WTC11 (cell line): Measurements from ENCODE around the gene PACSIN3.

Experiments used
- HMGA2 ChIP-seq: fragments of 250-450 bp; sonication (Bioruptor Pico); IDR thresholded peaks from 2 replicates; pipeline ENCODE4 v1.4.0; 2021; ENCODE audit warnings: mild to moderate bottlenecking, moderate library complexity
- SP1 ChIP-seq: sonication (generic); formaldehyde crosslinking; conservative IDR thresholded peaks from 2 replicates; pipeline ENCODE4 v1.8.1; 2022; ENCODE audit warnings: missing genetic modification reagents
- ZNF232 ChIP-seq: sonication (generic); formaldehyde crosslinking; IDR thresholded peaks from 2 replicates; pipeline ENCODE4 v1.8.0; 2022; ENCODE audit warnings: mild to moderate bottlenecking, missing genetic modification reagents
- TF ChIP-seq, protein P1 (sequence below): fragments of 200-600 bp; IDR thresholded peaks from 2 replicates; pipeline ENCODE4 v1.8.0; 2022; ENCODE audit warnings: antibody characterized with exemption
- TF ChIP-seq, protein P2 (sequence below): sonication (generic); formaldehyde crosslinking; IDR thresholded peaks from 2 replicates; pipeline ENCODE4 v1.8.1; 2023; ENCODE audit warnings: mild to moderate bottlenecking, moderate library complexity, missing genetic modification reagents
- TF ChIP-seq, protein P3 (sequence below): sonication (generic); formaldehyde crosslinking; IDR thresholded peaks from 2 replicates; pipeline ENCODE4 v1.8.1; 2022; ENCODE audit warnings: mild to moderate bottlenecking, moderate library complexity, missing genetic modification reagents
- TF ChIP-seq, protein P4 (sequence below): sonication (generic); formaldehyde crosslinking; IDR thresholded peaks from 2 replicates; pipeline ENCODE4 v1.8.0; 2022; ENCODE audit warnings: mild to moderate bottlenecking, missing genetic modification reagents
- TF ChIP-seq, protein P5 (sequence below): sonication (generic); formaldehyde crosslinking; IDR thresholded peaks from 2 replicates; pipeline ENCODE4 v1.8.0; 2022; ENCODE audit warnings: missing genetic modification reagents

DNA sequence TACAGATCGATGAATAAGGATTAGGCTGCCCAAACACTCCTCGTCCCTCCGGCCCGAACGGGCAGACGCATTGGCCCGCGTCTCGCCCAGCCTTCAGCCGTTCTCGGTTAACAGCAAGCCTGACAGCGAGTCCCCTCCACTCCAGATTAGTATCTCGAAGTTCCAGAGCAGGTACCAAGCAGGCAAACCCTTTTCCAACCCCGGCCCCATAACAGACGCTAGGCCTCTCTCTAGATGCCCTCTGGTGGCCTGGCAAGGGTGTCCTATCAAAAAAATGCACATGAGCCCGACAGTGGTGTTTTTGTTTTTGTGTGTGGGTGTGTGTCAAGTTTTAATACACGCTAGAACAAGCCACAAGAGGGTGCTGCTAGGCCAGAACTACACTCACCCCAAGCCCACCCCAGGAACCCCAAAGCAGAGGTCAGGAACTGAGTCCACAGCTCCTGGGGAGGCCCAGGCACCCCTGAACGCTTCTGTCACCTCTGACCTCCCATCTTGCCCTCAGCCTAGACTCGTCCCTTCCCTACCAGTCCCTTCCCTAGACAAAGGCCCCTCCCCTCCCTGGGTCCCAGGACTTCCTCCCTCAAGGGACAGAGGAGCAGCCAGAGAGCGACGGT is 8.9 kb downstream of the PACSIN3 start:
- TF ChIP-seq, protein P1, sequence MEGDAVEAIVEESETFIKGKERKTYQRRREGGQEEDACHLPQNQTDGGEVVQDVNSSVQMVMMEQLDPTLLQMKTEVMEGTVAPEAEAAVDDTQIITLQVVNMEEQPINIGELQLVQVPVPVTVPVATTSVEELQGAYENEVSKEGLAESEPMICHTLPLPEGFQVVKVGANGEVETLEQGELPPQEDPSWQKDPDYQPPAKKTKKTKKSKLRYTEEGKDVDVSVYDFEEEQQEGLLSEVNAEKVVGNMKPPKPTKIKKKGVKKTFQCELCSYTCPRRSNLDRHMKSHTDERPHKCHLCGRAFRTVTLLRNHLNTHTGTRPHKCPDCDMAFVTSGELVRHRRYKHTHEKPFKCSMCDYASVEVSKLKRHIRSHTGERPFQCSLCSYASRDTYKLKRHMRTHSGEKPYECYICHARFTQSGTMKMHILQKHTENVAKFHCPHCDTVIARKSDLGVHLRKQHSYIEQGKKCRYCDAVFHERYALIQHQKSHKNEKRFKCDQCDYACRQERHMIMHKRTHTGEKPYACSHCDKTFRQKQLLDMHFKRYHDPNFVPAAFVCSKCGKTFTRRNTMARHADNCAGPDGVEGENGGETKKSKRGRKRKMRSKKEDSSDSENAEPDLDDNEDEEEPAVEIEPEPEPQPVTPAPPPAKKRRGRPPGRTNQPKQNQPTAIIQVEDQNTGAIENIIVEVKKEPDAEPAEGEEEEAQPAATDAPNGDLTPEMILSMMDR: no peak
- TF ChIP-seq HMGA2: no peak
- no peak for TF ChIP-seq ZNF232 (CRISPR knock-in tag)
- TF ChIP-seq SP1 (CRISPR knock-in tag): no peak
- TF ChIP-seq, protein P2, sequence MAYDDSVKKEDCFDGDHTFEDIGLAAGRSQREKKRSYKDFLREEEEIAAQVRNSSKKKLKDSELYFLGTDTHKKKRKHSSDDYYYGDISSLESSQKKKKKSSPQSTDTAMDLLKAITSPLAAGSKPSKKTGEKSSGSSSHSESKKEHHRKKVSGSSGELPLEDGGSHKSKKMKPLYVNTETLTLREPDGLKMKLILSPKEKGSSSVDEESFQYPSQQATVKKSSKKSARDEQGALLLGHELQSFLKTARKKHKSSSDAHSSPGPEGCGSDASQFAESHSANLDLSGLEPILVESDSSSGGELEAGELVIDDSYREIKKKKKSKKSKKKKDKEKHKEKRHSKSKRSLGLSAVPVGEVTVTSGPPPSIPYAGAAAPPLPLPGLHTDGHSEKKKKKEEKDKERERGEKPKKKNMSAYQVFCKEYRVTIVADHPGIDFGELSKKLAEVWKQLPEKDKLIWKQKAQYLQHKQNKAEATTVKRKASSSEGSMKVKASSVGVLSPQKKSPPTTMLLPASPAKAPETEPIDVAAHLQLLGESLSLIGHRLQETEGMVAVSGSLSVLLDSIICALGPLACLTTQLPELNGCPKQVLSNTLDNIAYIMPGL (CRISPR knock-in tag): no peak; the same call in 1 of the 2 replicates
- TF ChIP-seq, protein P3, sequence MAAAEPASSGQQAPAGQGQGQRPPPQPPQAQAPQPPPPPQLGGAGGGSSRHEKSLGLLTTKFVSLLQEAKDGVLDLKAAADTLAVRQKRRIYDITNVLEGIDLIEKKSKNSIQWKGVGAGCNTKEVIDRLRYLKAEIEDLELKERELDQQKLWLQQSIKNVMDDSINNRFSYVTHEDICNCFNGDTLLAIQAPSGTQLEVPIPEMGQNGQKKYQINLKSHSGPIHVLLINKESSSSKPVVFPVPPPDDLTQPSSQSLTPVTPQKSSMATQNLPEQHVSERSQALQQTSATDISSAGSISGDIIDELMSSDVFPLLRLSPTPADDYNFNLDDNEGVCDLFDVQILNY (CRISPR knock-in tag): 0 out of 2 replicates have a peak, but pooled peaks have one; percentile 1
- TF ChIP-seq, protein P4, sequence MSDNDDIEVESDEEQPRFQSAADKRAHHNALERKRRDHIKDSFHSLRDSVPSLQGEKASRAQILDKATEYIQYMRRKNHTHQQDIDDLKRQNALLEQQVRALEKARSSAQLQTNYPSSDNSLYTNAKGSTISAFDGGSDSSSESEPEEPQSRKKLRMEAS: peak; percentile 29; the same call in 1 of the 2 replicates
- TF ChIP-seq, protein P5, sequence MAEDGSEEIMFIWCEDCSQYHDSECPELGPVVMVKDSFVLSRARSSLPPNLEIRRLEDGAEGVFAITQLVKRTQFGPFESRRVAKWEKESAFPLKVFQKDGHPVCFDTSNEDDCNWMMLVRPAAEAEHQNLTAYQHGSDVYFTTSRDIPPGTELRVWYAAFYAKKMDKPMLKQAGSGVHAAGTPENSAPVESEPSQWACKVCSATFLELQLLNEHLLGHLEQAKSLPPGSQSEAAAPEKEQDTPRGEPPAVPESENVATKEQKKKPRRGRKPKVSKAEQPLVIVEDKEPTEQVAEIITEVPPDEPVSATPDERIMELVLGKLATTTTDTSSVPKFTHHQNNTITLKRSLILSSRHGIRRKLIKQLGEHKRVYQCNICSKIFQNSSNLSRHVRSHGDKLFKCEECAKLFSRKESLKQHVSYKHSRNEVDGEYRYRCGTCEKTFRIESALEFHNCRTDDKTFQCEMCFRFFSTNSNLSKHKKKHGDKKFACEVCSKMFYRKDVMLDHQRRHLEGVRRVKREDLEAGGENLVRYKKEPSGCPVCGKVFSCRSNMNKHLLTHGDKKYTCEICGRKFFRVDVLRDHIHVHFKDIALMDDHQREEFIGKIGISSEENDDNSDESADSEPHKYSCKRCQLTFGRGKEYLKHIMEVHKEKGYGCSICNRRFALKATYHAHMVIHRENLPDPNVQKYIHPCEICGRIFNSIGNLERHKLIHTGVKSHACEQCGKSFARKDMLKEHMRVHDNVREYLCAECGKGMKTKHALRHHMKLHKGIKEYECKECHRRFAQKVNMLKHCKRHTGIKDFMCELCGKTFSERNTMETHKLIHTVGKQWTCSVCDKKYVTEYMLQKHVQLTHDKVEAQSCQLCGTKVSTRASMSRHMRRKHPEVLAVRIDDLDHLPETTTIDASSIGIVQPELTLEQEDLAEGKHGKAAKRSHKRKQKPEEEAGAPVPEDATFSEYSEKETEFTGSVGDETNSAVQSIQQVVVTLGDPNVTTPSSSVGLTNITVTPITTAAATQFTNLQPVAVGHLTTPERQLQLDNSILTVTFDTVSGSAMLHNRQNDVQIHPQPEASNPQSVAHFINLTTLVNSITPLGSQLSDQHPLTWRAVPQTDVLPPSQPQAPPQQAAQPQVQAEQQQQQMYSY (CRISPR knock-in tag): no peak
